ENCODE results near the gene SFT2D2. TPM values are rescaled to one million over a fixed set of nuclear protein-coding genes. Genes with fewer than 3 reads are reported as not detected.

The SFT2D2 gene
- total RNA-seq, 1 donor from 2014 or later: 35.1 TPM

DNA sequence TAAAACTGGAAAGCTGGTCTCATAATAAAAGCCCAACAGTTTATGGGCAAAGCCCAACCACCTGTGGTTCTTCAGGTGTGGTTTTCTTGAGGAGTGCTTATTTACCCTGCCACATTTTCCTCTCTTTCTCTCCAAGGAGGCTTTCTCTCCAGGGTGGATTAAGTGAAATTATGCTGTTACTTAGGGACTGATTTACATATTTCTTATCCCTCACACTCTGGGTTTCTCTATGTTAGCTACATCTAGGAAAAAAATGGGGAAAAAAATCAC is 59.7 kb downstream of the SFT2D2 start:
- Histone ChIP-seq H3K27ac (no peak overlapping the region), H3K36me3 (no peaks in the 10 kb centered on the region), H3K27me3 (no peaks in the 10 kb centered on the region), H3K9me3 (no peaks in the 10 kb centered on the region), H3K4me1 (peaks cover 11% of the 10 kb centered on the region), H3K4me3 (no peak overlapping the region)
- no peak for DNase-seq (ENCODE audit: extremely low spot score in 2 of 2)
- intact Hi-C loops (cut with DNase I): no loop called here
- TF ChIP-seq POLR2A (IDR thresholded peaks at IDR 0.05): no peak

GRCh38 chr1:168285971-168286927 is 60.4 kb downstream of the SFT2D2 start:
- no peak for TF ChIP-seq POLR2AphosphoS5 (IDR thresholded peaks at IDR 0.05; ENCODE audit: insufficient read depth in 1 of 2, low read depth in 1 of 2)
- TF ChIP-seq POLR2A (IDR thresholded peaks at IDR 0.05): no peak
- TF ChIP-seq, protein P1, sequence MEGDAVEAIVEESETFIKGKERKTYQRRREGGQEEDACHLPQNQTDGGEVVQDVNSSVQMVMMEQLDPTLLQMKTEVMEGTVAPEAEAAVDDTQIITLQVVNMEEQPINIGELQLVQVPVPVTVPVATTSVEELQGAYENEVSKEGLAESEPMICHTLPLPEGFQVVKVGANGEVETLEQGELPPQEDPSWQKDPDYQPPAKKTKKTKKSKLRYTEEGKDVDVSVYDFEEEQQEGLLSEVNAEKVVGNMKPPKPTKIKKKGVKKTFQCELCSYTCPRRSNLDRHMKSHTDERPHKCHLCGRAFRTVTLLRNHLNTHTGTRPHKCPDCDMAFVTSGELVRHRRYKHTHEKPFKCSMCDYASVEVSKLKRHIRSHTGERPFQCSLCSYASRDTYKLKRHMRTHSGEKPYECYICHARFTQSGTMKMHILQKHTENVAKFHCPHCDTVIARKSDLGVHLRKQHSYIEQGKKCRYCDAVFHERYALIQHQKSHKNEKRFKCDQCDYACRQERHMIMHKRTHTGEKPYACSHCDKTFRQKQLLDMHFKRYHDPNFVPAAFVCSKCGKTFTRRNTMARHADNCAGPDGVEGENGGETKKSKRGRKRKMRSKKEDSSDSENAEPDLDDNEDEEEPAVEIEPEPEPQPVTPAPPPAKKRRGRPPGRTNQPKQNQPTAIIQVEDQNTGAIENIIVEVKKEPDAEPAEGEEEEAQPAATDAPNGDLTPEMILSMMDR (IDR thresholded peaks at IDR 0.05): no peak
- DNase-seq (ENCODE audit: extremely low spot score in 2 of 2): no peak
- H3K4me1 ChIP-seq: peaks cover 11% of the 10 kb centered on the region
- H3K4me3 ChIP-seq: no peak overlapping the region
- H3K27ac ChIP-seq: no peak overlapping the region
- intact Hi-C loops (cut with DNase I): no loop called here
- H3K9me3 ChIP-seq: no peaks in the 10 kb centered on the region
- no peaks in the 10 kb centered on the region for H3K27me3 ChIP-seq
- H3K36me3 ChIP-seq: no peaks in the 10 kb centered on the region

DNA sequence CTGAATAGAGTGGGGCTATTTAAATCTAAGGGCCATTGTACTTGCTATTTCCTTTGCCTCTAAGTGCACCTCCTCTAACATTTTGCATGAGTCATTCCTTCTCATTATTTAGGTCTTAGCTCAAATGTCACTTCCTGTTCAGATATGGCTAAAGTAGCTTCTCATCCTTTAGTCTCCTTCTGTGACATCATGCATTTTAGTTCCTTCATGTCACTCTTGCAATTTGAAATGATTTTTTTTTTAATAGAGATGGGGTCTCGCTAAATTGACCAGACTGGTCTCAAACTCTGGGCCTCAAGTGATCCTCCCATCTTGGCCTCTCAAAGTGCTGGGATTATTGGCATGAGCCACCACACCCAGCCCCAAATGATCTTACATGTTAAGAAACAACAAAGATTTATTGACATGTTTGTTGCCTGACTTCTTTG is 61.4 kb downstream of the SFT2D2 start:
- Histone ChIP-seq H3K36me3 (no peaks in the 10 kb centered on the region), H3K4me1 (peaks cover 11% of the 10 kb centered on the region), H3K4me3 (no peak overlapping the region), H3K27ac (no peak overlapping the region), H3K27me3 (no peaks in the 10 kb centered on the region), H3K9me3 (no peaks in the 10 kb centered on the region)
- TF ChIP-seq POLR2A (IDR thresholded peaks at IDR 0.05) (no peak), POLR2AphosphoS5 (IDR thresholded peaks at IDR 0.05; ENCODE audit: insufficient read depth in 1 of 2, low read depth in 1 of 2) (no peak)
- TF ChIP-seq, protein P1 (IDR thresholded peaks at IDR 0.05): no peak
- no peak for DNase-seq (ENCODE audit: extremely low spot score in 2 of 2)
- intact Hi-C loops (cut with DNase I): no loop called here

- peaks cover 11% of the 10 kb centered on the region for H3K4me1 ChIP-seq
- H3K36me3 ChIP-seq: no peaks in the 10 kb centered on the region
- DNase-seq (ENCODE audit: extremely low spot score in 2 of 2): no peak
- no peaks in the 10 kb centered on the region for H3K27me3 ChIP-seq
- H3K9me3 ChIP-seq: no peaks in the 10 kb centered on the region
- H3K27ac ChIP-seq: no peak overlapping the region
- H3K4me3 ChIP-seq: no peak overlapping the region
- intact Hi-C loops (cut with DNase I): no loop called here
- TF ChIP-seq, protein P1 (IDR thresholded peaks at IDR 0.05): no peak
- TF ChIP-seq POLR2A (IDR thresholded peaks at IDR 0.05) (no peak), POLR2AphosphoS5 (IDR thresholded peaks at IDR 0.05; ENCODE audit: insufficient read depth in 1 of 2, low read depth in 1 of 2) (no peak)
Measured at GRCh38 chr1:168288311-168289052, 62.7 kb downstream of the SFT2D2 start.

DNA sequence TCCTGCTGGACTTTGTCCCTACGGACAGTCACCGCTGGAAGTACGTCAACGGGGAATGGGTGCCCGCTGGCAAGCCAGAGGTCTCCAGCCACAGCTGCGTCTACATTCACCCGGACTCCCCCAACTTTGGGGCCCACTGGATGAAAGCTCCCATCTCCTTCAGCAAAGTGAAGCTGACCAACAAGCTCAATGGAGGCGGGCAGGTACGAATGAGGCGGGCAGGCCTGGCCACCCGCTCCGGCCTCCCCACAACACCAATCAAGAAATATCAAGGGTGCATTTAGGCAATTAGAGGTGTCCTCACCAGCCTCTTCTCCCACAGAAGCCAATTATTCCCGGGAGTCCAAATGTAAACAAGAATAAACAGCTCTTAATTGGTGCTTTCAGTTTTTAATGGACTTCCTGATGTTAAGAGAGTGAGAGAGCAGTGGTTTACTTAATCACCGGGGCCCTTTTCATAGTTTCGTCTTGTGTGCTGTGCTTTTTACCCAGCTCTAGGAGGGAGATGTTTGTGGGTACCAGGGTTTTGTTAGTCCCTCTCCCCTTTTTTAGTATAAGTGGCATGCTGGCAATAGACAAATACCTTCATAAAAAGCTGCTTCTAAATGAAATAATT is 65.5 kb downstream of the SFT2D2 start:
- no peaks in the 10 kb centered on the region for H3K27me3 ChIP-seq
- TF ChIP-seq, protein P1 (IDR thresholded peaks at IDR 0.05): no peak
- TF ChIP-seq POLR2A (IDR thresholded peaks at IDR 0.05) (no peak), POLR2AphosphoS5 (IDR thresholded peaks at IDR 0.05; ENCODE audit: insufficient read depth in 1 of 2, low read depth in 1 of 2) (no peak)
- H3K27ac ChIP-seq: no peak overlapping the region
- intact Hi-C loops (cut with DNase I): no loop called here
- no peaks in the 10 kb centered on the region for H3K36me3 ChIP-seq
- no peaks in the 10 kb centered on the region for H3K4me1 ChIP-seq
- no peak overlapping the region for H3K4me3 ChIP-seq
- no peaks in the 10 kb centered on the region for H3K9me3 ChIP-seq
- DNase-seq (ENCODE audit: extremely low spot score in 2 of 2): no peak

Measured in vagina (tissue), 2 donors.